GM21515 (cell line): Measurements from ENCODE around the gene FANK1.
"Not testable (repeated sequence)": the region's sequence is repeated elsewhere in the genome, so short reads cannot be mapped to it uniquely, and the experiment has no call there.

ENCODE experiments used
- ATAC-seq: cut with Tn5 transposase; IDR thresholded peaks from one replicate; pipeline ENCODE4 v1.9.1; 2021; ENCODE audit not compliant: unreplicated experiment

FANK1 gene

DNA sequence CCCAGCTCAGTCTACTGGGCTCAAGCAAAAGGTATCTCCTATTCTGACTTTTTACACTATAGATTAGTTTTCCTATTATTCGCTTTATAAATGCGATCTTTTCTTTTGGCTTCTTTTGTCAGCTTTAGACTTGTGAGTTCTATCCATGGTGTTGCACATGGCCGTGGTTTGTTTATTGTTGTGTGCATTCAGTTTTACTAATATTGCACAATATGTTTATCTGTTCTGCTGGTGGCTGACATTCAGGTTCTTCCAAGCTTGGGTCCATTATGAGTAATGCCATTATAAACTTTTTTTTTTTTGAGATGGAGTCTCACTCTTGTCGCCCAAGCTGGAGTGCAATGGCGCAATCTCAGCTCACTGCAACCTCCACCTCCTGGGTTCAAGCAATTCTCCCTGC is 30.9 kb downstream of the FANK1 start:
- not testable (repeated sequence) for ATAC-seq

DNA sequence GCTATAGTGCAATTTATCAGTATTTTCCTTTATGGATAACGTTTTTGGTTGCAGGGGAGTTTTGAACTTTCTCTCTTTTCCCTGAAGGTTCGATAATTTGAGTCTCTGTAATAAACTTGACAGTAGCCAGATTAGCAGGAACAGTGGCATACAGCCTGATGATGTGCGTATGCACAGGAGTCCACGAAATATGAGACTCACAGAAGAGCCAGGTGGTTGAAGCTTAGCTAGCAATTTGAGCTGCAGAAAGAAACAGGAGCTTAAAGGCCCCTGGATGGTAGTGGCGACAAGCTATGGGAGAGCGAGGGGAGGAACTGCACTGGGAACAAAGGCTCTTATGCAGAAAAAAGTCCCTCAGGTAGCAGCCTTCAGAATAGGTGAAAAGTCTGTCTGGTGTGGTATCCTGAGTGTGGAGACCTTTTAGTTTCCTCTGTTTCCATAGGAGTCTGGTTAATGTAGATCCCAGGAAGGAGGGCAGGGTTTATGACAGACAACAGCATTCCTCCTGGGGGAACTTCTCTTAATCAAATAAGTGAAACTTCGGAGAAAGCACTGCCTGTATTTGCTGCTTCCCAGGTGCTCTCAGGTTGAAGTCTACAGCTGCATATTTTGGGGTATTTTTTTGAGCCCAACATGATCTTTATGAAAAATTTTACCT is 32.7 kb downstream of the FANK1 start:
- no peak for ATAC-seq

DNA sequence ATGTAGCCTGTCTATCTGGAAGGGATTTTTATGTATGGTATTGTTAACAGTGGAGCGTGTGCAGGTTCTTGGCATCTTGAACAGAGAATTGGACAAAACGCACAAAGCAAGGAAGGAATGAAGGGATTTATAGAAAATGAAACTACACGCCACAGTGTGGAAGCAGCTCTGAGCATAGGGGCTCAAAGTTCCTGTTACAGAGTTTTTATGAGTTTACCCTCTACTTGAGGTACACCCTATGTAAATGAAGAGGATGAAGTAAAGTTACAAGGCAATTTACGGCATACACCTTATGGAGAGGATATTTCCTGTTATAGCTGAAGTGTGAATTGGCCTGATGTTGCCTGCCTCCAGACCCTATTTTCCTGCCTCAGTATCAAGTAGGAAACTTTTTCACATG is 33.3 kb downstream of the FANK1 start:
- no peak for ATAC-seq

DNA sequence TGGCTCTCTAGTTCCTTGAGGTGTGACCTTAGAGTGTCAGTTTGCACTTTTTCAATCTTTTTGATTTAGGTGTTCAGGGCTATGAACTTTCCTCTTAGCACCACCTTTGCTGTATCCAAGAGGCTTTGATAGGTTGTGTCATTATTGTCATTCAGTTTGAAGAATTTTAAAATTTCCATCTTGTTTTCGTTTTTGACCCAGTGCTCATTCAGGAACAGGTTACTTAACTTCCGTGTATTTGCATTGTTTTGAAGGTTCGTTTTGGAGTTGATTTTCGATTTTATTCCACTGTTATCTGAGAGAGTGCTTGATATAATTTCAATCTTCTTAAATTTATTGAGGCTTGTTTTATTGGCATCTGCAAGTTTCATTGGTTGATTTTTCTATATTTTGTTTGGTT is 37.3 kb downstream of the FANK1 start:
- no peak for ATAC-seq

DNA sequence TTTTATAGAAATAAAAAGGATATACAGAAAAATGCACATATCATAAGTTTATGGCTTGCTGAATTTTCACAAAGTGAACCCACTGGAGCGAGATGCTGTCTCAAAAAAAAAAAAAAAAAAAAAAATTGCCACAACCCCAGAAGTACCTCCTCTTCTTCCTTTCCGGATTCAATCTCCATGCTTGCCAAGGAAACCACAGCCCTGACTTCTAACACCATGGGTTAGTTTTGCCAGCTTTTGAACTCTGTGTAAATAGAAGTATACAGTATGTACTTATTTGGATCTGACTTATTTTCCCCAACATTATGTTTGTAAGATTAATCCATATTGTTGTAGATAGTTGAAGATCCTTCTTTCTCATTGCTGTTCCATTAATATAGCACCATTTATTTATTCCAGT is 40.0 kb downstream of the FANK1 start:
- no peak for ATAC-seq

DNA sequence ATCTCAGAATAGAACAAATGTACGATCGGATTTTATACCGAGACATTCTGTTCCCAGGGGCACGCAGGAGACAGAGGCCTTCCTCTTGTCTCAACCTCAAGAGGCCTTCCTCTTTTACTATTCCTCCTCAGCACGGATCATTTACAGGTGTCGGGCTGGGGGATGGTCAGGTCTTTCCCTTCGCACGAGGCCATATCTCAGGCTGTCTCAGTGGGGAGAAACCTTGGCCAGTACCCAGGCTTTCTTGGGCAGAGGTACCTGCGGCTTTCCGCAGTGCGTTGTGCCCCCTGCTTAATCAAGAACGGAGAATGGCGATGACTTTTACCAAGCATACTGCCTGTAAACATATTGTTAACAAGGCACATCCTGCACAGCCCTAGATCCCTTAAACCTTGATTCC is 44.2 kb downstream of the FANK1 start:
- no peak for ATAC-seq

DNA sequence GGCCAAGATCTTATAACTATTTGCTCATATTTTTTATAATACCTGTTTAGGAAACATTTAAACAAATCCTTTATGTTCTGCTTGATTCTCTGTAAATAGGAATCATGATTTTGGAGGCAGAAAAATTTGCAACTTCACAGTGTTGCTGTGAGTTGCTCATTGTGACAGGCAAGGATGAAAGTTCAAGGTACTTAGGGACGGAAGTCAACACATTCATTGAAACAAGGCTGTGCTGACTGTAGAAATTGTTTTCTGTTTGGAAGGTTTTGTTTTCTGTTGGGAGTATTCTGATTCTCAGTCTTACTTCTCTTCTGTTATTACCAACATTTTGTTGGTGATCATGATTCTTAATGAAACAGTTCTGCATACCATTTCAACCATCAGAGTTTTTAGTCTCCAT is 54.9 kb downstream of the FANK1 start:
- no peak for ATAC-seq

DNA sequence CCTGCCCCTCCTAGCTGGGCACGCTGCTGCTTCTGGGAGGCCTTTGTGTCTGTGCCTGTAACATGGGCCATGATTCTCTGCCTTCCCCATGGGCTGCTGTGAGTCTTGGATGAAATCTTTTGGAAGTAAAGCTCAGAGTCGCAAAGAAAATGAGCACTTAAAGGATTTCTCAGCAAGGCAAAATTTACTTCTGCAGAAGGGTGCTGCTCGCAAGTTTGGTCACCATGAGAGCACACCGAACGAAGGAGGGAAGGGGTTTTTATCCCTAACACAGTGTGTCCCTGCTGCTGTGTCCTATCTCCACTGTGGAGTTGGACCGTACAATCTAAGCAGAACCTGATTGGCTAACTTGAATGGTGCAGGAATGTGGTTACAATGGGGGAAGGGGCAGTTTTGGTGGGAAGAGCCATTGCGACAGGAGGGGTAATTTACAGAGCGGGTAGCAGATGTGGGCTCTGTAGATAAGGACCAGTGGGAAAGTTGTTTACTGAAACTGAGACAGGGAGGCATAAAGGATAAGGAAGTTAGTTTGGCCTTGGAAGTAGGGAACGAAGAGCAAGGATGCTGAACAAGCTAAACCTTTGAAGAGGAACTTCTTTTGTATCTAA is 57.5 kb downstream of the FANK1 start:
- ATAC-seq: no peak

DNA sequence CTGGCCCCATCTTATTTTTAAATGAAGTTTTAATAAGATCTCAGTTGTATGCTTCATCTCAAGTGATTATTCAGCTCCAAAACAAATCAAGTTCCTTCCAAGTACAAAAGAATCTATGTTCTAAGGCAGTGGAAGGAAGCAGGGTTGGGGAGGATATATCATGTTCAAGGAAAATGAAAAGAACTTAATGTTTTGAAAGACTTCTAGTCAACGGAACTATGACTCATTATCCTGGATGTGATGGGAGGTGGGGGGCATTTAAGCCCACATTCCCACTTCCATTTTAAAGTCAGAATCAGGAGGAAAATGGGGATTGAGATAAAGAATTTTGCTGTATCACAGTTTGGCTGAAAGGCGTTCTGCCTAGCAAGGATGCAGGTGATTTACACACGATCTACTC is 59.4 kb downstream of the FANK1 start:
- ATAC-seq: no peak

DNA sequence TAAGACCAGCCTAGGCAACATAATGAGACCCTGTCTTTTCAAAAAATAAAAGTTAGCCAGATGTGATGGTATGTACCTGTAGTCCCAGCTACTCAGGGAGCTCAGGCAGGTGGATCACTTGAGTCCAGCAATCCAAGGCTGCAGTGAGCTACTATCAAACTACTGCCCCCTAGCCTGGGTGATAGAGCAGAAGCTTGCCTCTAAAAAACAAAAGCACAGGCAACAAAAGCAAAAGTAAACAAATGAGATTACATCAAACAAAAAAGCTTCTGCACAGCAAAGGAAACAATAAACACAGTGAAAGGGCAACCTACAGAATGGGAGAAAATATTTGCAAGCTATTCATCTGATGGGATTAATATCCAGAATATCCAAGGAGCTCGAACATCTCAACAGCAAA is 65.4 kb downstream of the FANK1 start:
- ATAC-seq: no peak

DNA sequence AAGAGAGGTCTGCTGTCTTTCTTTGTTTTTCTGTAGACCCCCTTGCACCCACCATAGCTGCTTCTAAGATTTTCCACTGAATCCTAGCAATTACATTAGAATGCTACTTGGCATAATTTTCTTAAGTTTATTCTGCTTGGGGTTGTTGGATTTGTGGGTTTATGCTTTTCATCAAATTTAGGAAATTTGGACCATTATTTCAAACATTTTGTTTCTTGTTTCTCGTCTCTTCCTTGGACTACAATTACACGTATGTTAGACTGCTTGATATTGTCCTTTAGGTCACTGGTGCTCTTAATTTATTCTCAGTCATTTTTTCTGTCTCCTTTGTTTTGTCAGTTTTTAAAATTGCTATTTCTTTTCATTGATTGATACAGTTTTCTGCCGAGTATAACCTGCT is 65.8 kb downstream of the FANK1 start:
- ATAC-seq: no peak

DNA sequence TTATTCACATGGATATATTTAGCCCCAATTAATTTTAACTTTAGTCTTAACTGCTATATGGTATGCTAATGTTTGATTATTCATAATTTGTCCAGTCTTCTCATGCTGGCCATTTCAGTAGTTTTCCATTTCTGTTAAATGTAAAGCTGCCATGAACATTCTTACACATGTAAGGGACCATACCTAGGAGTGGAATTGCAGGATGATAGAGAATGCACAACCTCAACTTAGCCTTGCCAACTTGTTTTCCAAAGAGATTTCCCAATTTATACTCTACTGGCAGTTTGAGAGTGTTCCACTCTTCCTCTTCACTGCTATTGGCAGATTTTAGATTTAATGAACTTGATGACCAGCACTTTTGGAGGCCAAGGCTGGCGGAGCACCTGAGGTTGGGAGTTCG is 68.2 kb downstream of the FANK1 start:
- no peak for ATAC-seq

DNA sequence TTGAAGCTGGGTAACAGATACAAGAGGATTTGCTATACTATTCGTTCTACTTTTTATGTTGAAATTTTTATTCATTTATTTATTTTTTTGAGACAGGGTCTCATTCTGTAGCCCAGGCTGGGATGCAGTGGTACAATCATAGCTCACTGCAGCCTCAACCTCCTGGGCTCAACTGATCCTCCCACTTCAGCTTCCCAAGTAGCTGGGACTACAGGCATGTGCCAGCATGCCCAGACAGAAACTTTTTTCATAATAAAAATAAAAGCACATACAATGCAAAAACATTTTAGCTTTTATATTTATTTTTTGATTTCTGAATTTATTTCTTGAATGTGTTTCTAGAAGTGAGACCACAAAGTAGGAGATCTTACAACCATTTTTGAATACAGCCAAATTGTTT is 71.2 kb downstream of the FANK1 start:
- no peak for ATAC-seq

DNA sequence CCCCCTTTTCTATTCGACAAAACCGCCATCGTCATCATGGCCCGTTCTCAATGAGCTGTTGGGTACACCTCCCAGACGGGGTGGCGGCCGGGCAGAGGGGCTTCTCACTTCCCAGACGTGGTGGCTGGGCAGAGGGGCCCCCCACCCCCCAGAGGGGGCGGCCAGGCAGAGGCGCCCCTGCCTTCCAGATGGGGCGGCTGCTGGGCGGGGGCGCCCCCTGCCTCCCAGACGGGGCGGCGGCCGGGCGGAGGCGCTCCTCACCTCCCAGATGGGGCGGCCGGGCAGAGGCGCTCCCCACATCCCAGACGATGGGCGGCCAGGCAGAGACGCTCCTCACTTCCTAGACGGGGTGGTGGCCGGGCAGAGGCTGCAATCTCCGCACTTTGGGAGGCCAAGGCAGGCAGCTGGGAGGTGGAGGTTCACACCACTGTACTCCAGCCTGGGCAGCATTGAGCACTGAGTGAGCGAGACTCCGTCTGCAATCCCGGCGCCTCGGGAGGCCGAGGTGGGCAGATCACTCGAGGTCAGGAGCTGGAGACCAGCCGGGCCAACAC is 73.8 kb downstream of the FANK1 start:
- ATAC-seq: not testable (repeated sequence)

DNA sequence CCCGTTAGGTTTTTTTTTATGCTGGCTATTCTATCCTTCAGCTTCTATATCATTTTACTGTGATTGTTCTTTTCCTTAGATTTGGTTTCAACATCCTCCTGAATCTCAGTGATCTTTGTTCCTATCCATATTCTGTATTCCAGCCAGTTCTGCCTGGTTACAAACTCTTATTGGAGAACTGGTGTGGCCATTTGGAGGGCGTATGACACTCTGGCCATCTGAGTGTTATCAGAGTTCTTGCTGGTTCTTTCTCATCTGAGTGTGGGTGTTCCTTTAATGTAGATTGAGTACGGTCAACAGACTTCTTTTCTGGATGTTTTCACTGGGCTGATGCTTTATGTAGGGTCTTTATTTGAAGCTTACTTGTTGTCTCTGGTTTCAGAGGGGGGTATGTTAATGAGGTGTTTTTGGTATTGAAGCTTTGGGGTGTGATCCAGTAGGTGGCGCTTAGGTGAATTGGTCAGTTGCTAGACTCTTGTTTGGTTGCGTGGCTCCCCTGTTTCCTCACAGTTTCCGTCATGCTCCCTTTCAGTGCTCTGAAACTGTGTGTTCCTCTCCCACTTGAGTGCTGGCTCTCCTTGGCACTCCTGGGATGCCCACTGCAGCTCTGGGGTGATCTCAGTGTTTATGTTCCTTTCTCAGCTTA is 80.7 kb downstream of the FANK1 start:
- no peak for ATAC-seq

DNA sequence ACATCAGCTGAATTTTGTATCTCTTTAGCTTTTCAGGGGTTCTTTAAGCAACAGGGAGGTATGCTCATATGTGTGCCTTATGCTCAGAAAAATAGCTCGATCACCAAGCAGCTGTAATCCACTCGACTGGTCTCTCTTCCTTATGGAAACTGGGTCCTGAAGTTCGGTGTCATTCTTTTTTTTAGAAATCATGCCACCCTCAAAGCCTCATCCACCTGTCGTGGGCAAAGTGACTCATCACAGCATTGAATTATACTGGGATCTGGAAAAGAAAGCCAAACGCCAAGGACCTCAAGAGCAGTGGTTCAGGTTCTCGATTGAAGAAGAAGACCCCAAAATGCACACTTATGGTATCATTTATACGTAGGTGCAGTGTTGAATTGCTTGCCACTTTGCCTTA is 83.6 kb downstream of the FANK1 start:
- no peak for ATAC-seq

DNA sequence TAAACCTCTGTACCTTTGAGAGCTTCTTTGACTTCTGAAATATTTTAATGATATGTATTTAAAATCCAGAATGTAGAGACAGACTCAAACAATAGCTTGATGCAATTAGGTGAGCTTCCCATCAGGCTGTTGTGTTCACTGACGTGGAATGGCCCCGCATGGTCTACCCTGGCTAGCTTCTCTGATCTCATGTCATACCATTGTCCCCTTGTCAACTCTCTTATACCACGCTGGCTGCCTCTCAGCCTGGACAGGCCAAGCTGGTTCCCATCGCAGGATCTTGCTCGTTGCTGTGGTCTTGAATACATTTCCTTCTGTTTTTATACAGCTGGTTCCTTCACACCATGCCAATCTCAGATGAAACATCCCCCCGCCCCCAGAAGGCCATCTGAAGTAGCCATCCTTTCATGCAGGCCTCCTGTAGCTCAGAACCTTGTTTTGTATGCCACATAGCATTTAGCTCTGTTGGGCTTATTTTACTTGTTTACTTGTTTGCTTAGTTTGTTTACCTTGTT is 84.2 kb downstream of the FANK1 start:
- no peak for ATAC-seq

DNA sequence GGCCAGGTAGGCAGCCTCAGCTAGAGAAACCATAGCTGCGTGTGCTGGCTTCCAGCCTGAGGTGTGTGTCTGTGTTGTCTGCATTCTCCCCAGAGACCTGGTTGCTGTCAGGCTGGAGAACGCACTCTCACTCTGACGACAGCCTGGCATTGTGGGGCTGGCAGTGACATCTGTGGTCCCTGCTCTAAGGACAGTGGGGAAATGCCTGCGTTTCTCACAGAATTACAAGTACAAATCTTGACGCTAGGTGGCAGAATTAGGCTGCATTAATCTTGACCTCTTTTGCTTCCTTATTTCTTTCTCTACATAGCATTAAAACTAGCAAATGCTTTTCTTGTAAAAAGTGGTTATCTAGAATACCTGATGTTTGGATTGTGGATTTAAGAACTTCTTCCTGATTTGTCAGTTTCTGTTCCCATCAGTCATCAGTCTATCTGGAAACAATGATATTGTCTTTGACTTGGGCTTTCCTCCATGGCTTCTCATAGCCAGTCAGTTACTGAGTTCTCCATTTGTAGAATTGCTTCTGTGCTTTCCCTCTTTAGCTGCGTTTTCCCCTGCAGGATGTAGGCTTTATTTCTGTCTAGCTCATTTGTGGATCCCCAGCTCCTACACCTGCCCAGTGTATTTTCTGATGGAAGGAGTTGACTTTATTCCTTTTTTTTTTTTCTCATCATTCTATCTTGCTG is 86.0 kb downstream of the FANK1 start:
- peak; percentile 84 for ATAC-seq

DNA sequence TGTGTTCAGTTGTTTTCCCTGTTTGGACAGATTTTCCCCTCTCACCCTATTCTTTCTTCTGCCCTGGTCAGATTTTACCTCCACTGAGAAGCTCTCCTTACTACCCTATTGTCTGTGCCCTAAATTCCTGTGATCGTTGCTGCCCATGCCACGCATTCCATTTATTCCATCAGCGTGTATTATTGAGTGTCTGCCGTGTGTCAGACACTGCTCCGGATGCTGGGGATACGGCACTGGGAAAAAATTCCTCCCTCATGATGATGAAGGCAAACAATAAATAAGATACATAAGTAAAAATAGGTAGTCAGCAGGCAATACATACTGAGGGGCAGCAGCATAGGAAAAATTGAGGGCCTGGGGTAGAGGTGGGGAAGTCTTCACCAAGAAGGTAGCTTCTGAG is 86.8 kb downstream of the FANK1 start:
- ATAC-seq: no peak

DNA sequence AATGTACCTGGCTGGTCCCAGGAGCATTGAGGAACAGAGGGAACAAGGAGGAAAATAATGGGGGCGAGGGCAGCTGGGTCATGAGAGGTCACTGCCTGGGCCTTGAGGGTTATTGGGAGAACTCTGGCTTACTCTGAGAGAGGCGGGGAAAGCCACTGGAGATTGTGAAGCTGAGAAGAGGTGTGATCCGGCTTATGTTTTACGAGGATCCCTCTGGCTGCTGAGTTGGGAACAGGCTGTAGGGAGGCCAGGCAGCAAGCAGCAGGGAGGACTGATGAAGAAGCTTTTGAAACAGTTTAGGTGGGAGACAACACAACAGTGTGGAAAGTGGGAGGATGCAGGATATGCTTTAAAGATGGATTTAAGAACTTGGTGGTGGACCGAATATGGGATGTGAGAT is 87.3 kb downstream of the FANK1 start:
- no peak for ATAC-seq

DNA sequence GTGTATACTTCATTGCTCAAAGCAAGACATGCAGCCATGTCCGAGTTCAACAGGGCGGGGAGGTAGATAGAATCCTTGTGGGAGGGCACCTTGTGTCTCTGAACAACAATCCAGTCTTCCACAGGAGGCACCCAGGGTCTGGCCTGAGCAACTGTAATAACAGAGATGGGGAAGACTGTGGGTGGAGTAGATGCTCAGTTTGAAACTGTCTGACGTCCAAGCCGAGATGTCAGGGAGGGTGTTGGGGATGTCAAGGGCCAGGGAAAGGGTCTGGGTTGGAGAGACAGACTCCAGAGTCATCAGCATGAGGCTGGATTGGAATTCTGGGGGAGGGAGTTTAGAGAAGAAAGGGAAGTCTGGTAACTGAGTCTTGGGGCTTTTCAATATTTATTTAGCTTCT is 88.0 kb downstream of the FANK1 start:
- ATAC-seq: no peak
